Subcutaneous abdominal adipose tissue (tissue), 5 donors: ENCODE results near the gene KRT31.
"Not testable (repeated sequence)": the region's sequence is repeated elsewhere in the genome, so short reads cannot be mapped to it uniquely, and the experiment has no call there.

Source experiments
- H3K27ac ChIP-seq: one replicate; pipeline ENCODE4 v1.7.0; 2013; ENCODE audit warnings: low read depth, mild to moderate bottlenecking, inconsistent platforms, low read length, moderate library complexity
- H3K27me3 ChIP-seq, 5 donors: one replicate each; pipeline ENCODE4 v1.7.0; 2013; ENCODE audit warnings: low read length in 5 of 5, inconsistent platforms in 1 of 5; ENCODE audit not compliant: control insufficient read depth in 5 of 5, insufficient read depth in 4 of 5
- H3K36me3 ChIP-seq, 5 donors: one replicate each; pipeline ENCODE4 v1.7.0; 2013; ENCODE audit warnings: low read length in 5 of 5; ENCODE audit not compliant: control insufficient read depth in 5 of 5, insufficient read depth in 5 of 5
- H3K4me1 ChIP-seq, 5 donors: one replicate each; pipeline ENCODE4 v1.7.0; 2013; ENCODE audit warnings: low read length in 5 of 5, mild to moderate bottlenecking in 3 of 5, moderate library complexity in 1 of 5; ENCODE audit not compliant: control insufficient read depth in 5 of 5, insufficient read depth in 5 of 5
- H3K4me3 ChIP-seq, 5 donors: one replicate each; pipeline ENCODE4 v1.7.0; 2013; ENCODE audit warnings: low read length in 5 of 5, low read depth in 1 of 5
- H3K9ac ChIP-seq, 5 donors: one replicate each; pipeline ENCODE4 v1.7.0; 2013; ENCODE audit warnings: low read length in 5 of 5, mild to moderate bottlenecking in 4 of 5, moderate library complexity in 3 of 5
- H3K9me3 ChIP-seq, 5 donors: one replicate each; pipeline ENCODE4 v1.7.0; 2013; ENCODE audit warnings: low read length in 5 of 5; ENCODE audit not compliant: control insufficient read depth in 5 of 5
- donor health status: healthy.
- donor health status: healthy.
- donor health status: healthy.
- donor health status: healthy.
- donor health status: healthy.

The KRT31 gene

DNA sequence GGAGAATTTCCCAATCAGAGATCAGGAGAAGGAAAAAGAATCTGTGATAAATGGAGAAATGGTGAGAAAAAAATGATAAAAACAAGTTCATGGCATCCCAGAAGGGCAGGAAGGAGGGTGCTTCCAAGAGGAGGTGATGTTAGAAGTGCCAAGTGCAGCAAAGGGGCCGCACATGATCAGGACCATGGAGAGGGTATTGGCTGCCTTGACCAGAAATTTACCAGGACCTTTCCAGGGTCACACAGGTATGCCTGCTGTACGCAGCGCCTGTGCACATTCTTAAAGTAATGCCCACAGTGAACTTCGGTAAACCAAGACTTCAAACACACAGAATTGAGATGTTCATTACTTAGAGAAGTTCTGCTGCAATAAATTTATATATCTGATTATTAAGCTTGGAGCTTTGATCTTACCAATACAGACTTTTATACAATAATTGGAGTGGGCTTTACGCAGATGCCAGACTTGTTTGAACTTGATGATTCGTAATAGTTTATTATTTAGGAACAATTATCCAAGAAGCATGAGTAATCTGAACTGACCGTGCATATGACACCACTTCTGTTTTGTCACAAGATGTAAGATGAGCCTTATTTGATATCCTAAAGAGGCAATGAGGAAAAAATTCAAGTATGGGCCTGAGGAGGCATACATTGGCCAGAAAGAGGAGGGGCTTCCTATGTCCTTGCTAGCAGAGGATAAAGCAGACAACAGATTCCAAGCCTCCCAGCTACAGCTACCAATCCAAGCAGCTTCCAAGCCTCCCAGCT is 44.6 kb downstream of the KRT31 start:
- Histone ChIP-seq H3K9me3 (peaks cover 0 to 6% (median 0%) of the 10 kb centered on the region in 5 donors), H3K36me3 (no peaks in the 10 kb centered on the region), H3K4me3 (no peak overlapping the region), H3K9ac (no peak overlapping the region), H3K27ac (no peak overlapping the region), H3K27me3 (peaks cover 0 to 3% (median 0%) of the 10 kb centered on the region in 5 donors), H3K4me1 (no peaks in the 10 kb centered on the region)

DNA sequence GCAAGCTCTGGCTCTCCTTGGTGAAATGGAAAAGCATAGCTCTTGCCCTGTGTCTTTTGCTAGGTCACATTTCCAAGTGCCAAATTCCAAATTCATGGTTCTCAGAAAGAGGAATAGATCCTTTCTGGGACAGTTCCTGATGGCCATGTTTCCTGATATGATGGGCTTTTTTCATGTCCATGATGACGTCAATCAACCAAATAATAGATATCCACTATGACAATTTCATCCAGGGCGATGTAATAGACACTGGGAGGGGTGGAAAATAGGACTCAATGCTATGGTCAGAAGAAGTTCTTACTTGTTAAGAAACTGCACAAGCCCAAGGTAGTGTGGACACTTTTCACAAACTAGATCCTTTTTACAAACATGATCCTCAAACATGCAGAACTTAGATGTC is 46.2 kb downstream of the KRT31 start:
- no peak overlapping the region for H3K9ac ChIP-seq
- H3K36me3 ChIP-seq, result no peaks in the 10 kb centered on the region
- H3K27me3 ChIP-seq, result peaks cover 0 to 3% (median 0%) of the 10 kb centered on the region in 5 donors
- H3K4me3 ChIP-seq, result no peak overlapping the region
- peaks cover 0 to 3% (median 0%) of the 10 kb centered on the region in 5 donors for H3K9me3 ChIP-seq
- no peak overlapping the region for H3K27ac ChIP-seq
- H3K4me1 ChIP-seq, result no peaks in the 10 kb centered on the region

DNA sequence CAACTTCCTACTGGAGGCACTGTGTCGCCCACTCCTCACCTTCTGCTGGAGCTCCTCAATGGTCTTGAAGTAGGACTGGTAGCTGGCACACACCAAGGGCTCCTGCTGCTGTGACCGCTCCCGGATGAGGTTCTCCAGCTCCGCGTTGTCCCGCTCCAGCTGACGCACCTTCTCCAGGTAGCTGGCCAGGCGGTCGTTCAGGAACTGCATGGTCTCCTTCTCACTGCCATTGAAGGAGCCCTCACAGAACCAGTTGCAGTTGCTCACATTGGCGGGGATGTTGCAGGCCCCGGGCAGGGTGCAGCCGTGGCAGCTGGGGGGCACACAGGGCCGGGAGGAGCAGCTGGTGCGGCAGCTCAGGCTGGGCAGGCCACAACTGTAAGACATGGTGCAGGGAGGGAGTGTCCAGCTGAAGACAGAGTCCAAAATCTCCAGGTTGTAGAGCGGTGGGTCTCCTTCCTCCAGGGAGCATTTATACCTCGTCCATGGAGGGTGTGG is 47.0 kb downstream of the KRT31 start, which contains the start of gene KRT33A:
KRT33A (minus strand) TSS at position 448 of the 498 bp plus-strand sequence; CDS start at position 387, 61 bp downstream.
- not testable (repeated sequence) for H3K27ac ChIP-seq, H3K4me1 ChIP-seq, H3K27me3 ChIP-seq

DNA sequence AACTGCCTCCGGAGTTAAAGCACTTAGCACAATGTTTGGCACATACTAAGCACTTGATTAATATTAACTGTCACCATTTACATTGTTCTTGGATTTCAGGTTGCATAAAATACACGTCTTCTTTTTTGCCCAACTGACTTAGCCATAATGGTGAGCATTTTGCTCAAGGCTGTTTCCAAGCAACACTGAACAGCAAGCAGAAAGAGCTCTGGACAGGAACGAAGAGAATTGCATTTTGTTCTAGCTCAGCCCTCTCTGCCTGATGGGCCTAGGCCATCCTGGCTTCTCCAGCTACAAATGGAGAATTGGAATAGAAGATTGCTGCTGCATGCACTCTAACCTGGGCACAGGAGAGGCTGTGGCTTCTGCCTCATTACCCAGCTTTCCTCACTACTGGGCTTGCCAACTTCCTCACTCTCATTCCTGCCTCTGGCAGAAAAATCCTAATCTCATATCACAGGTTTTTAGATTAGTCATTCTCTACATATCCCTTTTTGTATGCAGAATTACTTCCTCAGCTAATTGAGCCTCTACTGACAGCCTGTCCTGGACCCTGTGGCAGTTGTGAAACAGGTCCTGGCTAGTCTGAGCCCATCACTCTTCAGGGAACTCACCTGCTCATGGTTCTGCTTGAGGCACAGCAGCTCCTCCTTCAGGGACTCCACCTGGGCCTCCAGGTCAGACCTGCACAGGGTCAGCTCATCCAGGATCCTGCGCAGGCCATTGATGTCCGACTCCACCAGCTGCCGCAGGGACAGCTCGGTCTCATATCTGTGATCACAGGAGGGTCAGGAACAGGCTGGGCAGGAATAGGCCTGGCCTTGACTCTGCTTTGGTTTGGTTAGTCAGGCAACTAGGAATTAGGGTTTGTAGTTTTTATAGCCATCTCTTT is 49.3 kb downstream of the KRT31 start:
- Histone ChIP-seq H3K36me3 (no peaks in the 10 kb centered on the region), H3K4me1 (no peaks in the 10 kb centered on the region), H3K9me3 (peaks cover 0 to 3% (median 0%) of the 10 kb centered on the region in 5 donors), H3K4me3 (no peak overlapping the region), H3K27me3 (peaks cover 0 to 3% (median 0%) of the 10 kb centered on the region in 5 donors), H3K27ac (no peak overlapping the region), H3K9ac (no peak overlapping the region)

More for the DNA sequence above, 47.0 kb downstream of the KRT31 start, which contains the start of gene KRT33A:
- H3K9ac ChIP-seq, H3K4me3 ChIP-seq, H3K9me3 ChIP-seq, H3K36me3 ChIP-seq: not testable (repeated sequence)

DNA sequence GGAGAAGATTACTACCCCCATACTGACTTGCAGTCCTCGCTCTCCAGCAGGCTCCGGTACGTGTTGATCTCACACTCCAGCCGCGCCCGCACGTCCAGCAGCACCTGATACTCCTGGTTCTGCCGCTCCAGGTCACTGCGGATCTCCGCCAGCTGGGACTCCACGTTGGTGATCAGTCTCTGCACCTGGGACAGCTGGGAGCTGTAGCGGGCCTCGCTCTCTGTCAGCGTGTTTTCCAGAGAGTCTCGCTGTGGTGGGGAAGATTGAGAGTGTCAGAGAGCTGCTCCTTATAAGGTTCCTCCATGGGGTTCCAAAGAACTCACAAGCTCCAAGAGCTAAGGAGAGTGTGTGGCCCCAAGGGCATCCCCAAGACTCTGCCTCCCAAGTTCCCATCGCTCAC is 51.0 kb downstream of the KRT31 start:
- peaks cover 0 to 19% (median 12%) of the 10 kb centered on the region in 5 donors for H3K9me3 ChIP-seq
- not testable (repeated sequence) for H3K9ac ChIP-seq, H3K27ac ChIP-seq, H3K27me3 ChIP-seq, H3K4me1 ChIP-seq, H3K36me3 ChIP-seq, H3K4me3 ChIP-seq

DNA sequence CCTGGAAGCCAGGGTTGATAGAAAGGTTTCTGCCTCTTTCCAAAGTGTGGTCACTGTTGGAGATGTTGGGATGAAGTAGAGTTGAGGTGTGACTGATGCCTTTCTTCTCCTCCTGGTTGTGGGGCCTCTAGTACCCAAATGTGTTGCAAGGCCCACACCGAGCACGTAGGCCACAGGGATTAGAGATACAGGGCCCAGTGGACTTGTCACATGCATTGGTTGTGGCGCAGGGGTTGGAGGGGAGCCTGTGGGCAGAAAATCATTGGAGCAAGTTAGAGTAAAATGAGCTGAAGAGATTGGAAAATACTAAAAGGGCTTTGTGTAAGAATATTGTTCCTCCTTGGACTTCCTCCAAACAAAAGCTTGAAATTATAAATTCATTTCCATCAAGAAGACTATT is 51.4 kb downstream of the KRT31 start:
- no peaks in the 10 kb centered on the region for H3K27me3 ChIP-seq
- no peak overlapping the region for H3K27ac ChIP-seq
- no peaks in the 10 kb centered on the region for H3K36me3 ChIP-seq
- H3K9ac ChIP-seq, result no peak overlapping the region
- H3K4me3 ChIP-seq, result no peak overlapping the region
- peaks cover 0 to 20% (median 12%) of the 10 kb centered on the region in 5 donors for H3K9me3 ChIP-seq
- no peaks in the 10 kb centered on the region for H3K4me1 ChIP-seq
